Measurements from ENCODE around the gene NLRP3. TPM values are rescaled to one million over a fixed set of nuclear protein-coding genes. Genes with fewer than 3 reads are reported as not detected.
"Not testable (repeated sequence)": the region's sequence is repeated elsewhere in the genome, so short reads cannot be mapped to it uniquely, and the experiment has no call there.

NLRP3 gene
- total RNA-seq (1 to 10 TPM; 2.0 to 6.6 TPM), polyA plus RNA-seq (ENCODE audit: insufficient read length in 6 of 6) (1 to 10 TPM in 4 of 6 donors, under 1 TPM in 2; 0.81 to 1.9 (median 1.2) TPM)
- long read RNA-seq, donor 1: 0 reads
- long read RNA-seq, donor 2: 0 reads
- long read RNA-seq, donor 3: 0 reads
- long read RNA-seq, donor 4: 0 reads
- long read RNA-seq, donor 5, partial matches to known transcripts: 0 of 1 reads
- long read RNA-seq, donor 5, other reads (novel, unspliced or antisense): 0 of 1 reads
- long read RNA-seq, donor 6: 0 reads
- long read RNA-seq, donor 7: 0 reads
- long read RNA-seq, donor 8: 0 reads
- long read RNA-seq, donor 9: 0 reads
- long read RNA-seq, donor 10: 0 reads
- long read RNA-seq, donor 11, partial matches to known transcripts: 0 of 1 reads
- long read RNA-seq, donor 11, other reads (novel, unspliced or antisense): 0 of 1 reads
- long read RNA-seq, donor 12: 0 reads

DNA sequence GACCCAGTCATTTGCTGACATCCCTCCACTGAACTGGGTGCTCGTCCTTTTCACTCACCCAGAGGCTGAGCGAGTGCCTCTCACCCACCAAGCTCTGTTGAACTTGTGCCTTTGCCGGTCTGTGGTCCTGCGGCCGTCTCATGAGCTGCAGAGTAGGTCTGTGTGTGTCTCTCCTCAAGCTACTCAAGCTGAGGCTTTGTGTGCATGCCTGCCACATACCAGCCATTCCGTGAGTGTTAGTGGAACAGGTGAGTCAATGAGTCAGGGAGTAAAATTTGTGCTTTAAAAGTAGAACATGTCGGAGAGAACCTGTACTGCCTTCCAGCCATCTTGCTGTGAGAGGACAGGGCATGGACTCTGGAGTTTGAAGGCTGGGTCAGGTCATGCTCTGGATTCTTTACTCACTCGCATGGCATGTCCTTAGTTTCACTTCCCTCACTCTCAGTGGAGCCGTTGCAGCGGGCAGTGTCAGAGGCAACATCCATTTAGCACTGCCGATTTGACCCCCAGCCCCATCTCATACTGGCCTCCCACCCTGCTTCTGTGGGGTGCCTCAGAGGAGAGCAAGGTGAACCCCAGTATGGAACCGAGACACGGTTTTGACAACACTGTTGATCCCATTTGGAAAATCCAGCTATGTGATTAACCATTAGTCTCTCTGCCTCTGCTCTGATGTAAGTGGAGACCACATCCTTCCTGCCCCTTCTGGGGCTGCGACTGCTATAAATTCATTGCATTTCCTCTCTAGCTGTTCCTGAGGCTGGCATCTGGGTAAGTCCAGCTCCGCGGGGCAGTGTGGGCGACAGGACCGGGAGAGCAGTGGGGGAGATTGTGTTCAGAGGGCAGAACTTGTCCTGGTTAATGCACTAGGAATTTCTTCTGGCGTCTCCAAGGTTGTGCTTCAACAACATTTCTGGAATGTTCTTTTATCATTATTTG, at the start of gene NLRP3:
NLRP3 (plus strand) TSS at position 751 of the 939 bp plus-strand sequence. CDS start 2,628 bp downstream, outside the sequence.
- peaks cover 0 to 56% of the 10 kb centered on the region in 2 donors for H3K4me1 ChIP-seq
- TF ChIP-seq, protein P1, sequence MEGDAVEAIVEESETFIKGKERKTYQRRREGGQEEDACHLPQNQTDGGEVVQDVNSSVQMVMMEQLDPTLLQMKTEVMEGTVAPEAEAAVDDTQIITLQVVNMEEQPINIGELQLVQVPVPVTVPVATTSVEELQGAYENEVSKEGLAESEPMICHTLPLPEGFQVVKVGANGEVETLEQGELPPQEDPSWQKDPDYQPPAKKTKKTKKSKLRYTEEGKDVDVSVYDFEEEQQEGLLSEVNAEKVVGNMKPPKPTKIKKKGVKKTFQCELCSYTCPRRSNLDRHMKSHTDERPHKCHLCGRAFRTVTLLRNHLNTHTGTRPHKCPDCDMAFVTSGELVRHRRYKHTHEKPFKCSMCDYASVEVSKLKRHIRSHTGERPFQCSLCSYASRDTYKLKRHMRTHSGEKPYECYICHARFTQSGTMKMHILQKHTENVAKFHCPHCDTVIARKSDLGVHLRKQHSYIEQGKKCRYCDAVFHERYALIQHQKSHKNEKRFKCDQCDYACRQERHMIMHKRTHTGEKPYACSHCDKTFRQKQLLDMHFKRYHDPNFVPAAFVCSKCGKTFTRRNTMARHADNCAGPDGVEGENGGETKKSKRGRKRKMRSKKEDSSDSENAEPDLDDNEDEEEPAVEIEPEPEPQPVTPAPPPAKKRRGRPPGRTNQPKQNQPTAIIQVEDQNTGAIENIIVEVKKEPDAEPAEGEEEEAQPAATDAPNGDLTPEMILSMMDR (IDR thresholded peaks at IDR 0.05): no peak
- no peaks in the 10 kb centered on the region for H3K36me3 ChIP-seq
- peak within 1 kb of the TSS in 1 of 2 donors; percentile 82 for H3K27ac ChIP-seq
- intact Hi-C loops (cut with DNase I): no loop called here
- DNase-seq (peak in 2 of 4 donors; percentile 62 to 81), ATAC-seq (peak; percentile 85)
- no peaks in the 10 kb centered on the region for H3K9me3 ChIP-seq
- H3K4me3 ChIP-seq: peak within 1 kb of the TSS in 1 of 2 donors; percentile 44
- peaks cover 0 to under 1% of the 10 kb centered on the region in 2 donors for H3K27me3 ChIP-seq

DNA sequence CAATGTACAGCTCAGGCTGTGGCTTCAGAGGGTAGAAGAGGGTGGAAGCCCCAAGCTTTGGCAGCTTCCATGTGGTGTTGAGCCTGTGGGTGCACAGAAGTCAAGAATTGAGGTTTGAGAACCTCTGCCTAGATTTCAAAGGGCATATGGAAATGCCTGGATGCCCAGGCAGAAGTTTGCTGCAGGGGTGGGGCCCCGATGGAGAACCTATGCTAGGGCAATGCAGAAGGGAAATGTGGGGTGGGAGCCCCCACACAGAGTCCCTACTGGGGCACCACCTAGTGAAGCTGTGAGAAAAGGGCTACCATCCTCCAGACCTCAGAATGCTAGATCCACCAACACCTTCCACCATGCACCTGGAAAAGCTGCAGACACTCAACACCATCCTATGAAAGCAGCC, 49.6 kb upstream of the NLRP3 start:
- H3K4me1 ChIP-seq; DNase-seq; intact Hi-C loops (cut with DNase I); ATAC-seq; H3K27ac ChIP-seq; H3K4me3 ChIP-seq; H3K36me3 ChIP-seq: not testable (repeated sequence)
- peaks cover 0 to 48% of the 10 kb centered on the region in 2 donors for H3K27me3 ChIP-seq
- peaks cover 0 to 12% of the 10 kb centered on the region in 2 donors for H3K9me3 ChIP-seq

DNA sequence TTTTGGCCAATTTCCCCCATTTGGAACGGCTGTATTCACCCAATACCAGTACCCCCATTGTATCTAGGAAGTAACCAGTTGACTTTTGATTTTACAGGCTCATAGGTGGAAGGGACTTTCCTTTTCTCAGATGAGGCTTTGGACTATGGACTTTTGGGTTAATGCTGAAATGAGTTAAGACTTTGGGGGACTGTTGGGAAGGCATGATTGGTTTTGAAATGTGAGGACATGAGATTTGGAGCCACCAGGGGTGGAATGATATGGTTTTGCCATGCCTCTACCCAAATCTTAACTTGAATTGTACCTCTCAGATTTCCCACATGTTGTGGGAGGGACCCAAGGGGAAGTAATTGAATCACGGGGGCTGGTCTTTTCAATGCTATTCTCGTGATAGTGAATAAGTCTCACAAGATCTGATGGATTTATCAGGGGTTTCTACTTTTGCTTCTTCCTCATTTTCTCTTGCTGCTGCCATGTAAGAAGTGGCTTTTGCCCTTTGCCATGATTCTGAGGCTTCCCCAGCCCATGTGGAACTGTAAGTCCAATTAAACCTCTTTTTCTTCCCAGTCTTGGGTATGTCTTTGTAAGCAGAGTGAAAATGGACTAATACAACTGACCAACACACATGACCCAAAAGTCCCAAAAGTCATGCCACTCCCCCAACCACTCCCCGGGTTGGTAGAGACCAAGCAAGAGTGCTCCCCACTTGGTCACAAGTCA, 48.9 kb upstream of the NLRP3 start:
- ATAC-seq (no peak), DNase-seq (no peak)
- intact Hi-C loops (cut with DNase I): no loop called here
- Histone ChIP-seq H3K4me3 (no peak overlapping the region), H3K27ac (no peak overlapping the region), H3K27me3 (peaks cover 0 to 53% of the 10 kb centered on the region in 2 donors), H3K36me3 (no peaks in the 10 kb centered on the region), H3K9me3 (peaks cover 0 to 12% of the 10 kb centered on the region in 2 donors), H3K4me1 (no peaks in the 10 kb centered on the region)
- TF ChIP-seq, protein P1 (IDR thresholded peaks at IDR 0.05): no peak

DNA sequence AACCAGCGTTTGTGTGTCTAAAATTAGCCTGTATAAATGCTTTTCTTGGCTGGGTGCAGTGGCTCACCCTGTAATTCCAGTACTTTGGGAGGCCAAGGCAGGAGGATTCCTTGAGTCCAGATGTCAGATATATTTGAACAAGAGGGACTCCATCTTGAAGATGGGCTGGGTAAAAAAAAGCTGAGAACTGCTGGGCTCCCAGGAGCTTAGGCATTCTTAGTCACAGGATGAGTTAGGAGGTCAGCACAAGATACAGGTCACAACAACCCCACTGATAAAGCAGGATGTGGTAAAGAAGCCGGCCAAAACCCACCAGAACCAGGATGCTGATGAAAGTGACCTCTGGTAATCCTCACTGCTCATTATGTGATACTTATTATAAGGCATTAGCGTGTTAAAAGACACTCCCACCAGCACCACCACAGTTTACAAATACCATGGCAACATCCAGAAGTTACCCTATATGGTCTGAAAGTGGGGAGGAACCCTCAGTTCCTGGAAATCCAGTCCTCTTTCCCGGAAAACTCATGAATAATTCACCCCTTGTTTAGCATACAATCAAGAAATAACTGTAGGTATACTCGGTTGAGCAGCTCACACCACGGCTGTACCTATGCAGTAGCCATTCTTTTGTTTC, 48.1 kb upstream of the NLRP3 start:
- ATAC-seq: no peak
- intact Hi-C loops (cut with DNase I): no loop called here
- no peak for DNase-seq
- peaks cover 0 to 12% of the 10 kb centered on the region in 2 donors for H3K9me3 ChIP-seq
- peaks cover 0 to 53% of the 10 kb centered on the region in 2 donors for H3K27me3 ChIP-seq
- H3K4me3 ChIP-seq: no peak overlapping the region
- H3K36me3 ChIP-seq: no peaks in the 10 kb centered on the region
- TF ChIP-seq, protein P1 (IDR thresholded peaks at IDR 0.05): no peak
- H3K27ac ChIP-seq: no peak overlapping the region
- no peaks in the 10 kb centered on the region for H3K4me1 ChIP-seq
